SK-N-SH treated with all-trans-retinoic acid at 6 μM for 48 hours (cell line): ENCODE data around the gene CBX5.

Experiments used
- ATAC-seq: fragments of 200-7000 bp; cut with Tn5 transposase; 3 replicates; pipeline ENCODE4 v1.9.1; 2020; ENCODE audit warnings: mild to moderate bottlenecking, moderate library complexity
- BACH2 ChIP-seq: fragments of 250-450 bp; sonication (Bioruptor Pico); IDR thresholded peaks from 2 replicates; pipeline ENCODE4 v1.9.0; 2021; ENCODE audit warnings: mild to moderate bottlenecking, borderline replicate concordance
- GLIS3 ChIP-seq: fragments of 250-450 bp; sonication (Bioruptor Pico); IDR thresholded peaks from 2 replicates; pipeline ENCODE4 v1.5.0; 2020; ENCODE audit warnings: mild to moderate bottlenecking, moderate library complexity
- ISL1 ChIP-seq: fragments of 250-450 bp; sonication (Bioruptor Pico); IDR thresholded peaks from 2 replicates; pipeline ENCODE4 v2.1.2; 2022; ENCODE audit warnings: mild to moderate bottlenecking, moderate library complexity
- PPARA ChIP-seq: fragments of 250-450 bp; sonication (Bioruptor Pico); IDR thresholded peaks from 2 replicates; pipeline ENCODE4 v1.5.0; 2020; ENCODE audit warnings: mild to moderate bottlenecking, borderline replicate concordance
- SNAI2 ChIP-seq: fragments of 250-450 bp; sonication (Bioruptor Pico); IDR thresholded peaks from 2 replicates; pipeline ENCODE4 v1.5.0; 2020; ENCODE audit warnings: mild to moderate bottlenecking, moderate library complexity
- TCF4 ChIP-seq: fragments of 250-450 bp; sonication (Bioruptor Pico); IDR thresholded peaks from 2 replicates; pipeline ENCODE4 v1.8.0; 2021; ENCODE audit warnings: mild to moderate bottlenecking, moderate library complexity, borderline replicate concordance
- ZC3H10 ChIP-seq: fragments of 250-450 bp; sonication (Bioruptor Pico); IDR thresholded peaks from 2 replicates; pipeline ENCODE4 v1.5.1; 2021; ENCODE audit warnings: mild to moderate bottlenecking, moderate library complexity
- ZFP3 ChIP-seq: fragments of 250-450 bp; sonication (Bioruptor Pico); IDR thresholded peaks from 2 replicates; pipeline ENCODE4 v1.5.0; 2020; ENCODE audit warnings: mild to moderate bottlenecking, moderate library complexity
- ZFP30 ChIP-seq: fragments of 450-650 bp; formaldehyde crosslinking; IDR thresholded peaks from 2 replicates; pipeline ENCODE4 v1.5.0; 2022; ENCODE audit warnings: mild to moderate bottlenecking, moderate library complexity
- ZNF565 ChIP-seq: fragments of 450-650 bp; formaldehyde crosslinking; conservative IDR thresholded peaks from 2 replicates; pipeline ENCODE4 v1.5.0; 2020; ENCODE audit warnings: low read depth, mild to moderate bottlenecking, moderate library complexity
- TF ChIP-seq, protein P1 (sequence below): fragments of 250-450 bp; sonication (Bioruptor Pico); IDR thresholded peaks from 2 replicates; pipeline ENCODE4 v1.8.0; 2020; ENCODE audit warnings: mild to moderate bottlenecking, moderate library complexity, borderline replicate concordance
- TF ChIP-seq, protein P2 (sequence below): fragments of 250-450 bp; sonication (Bioruptor Pico); IDR thresholded peaks from 2 replicates; pipeline ENCODE4 v1.5.1; 2020; ENCODE audit warnings: low read depth, mild to moderate bottlenecking, moderate library complexity
- TF ChIP-seq, protein P3 (sequence below): fragments of 250-450 bp; sonication (Bioruptor Pico); IDR thresholded peaks from 2 replicates; pipeline ENCODE4 v1.5.0; 2020; ENCODE audit warnings: mild to moderate bottlenecking, moderate library complexity
- TF ChIP-seq, protein P4 (sequence below): fragments of 250-450 bp; sonication (Bioruptor Pico); IDR thresholded peaks from 2 replicates; pipeline ENCODE4 v1.8.0; 2021; ENCODE audit warnings: low read depth, mild to moderate bottlenecking, moderate library complexity, borderline replicate concordance
- TF ChIP-seq, protein P5 (sequence below): fragments of 250-450 bp; sonication (Bioruptor Pico); IDR thresholded peaks from 2 replicates; pipeline ENCODE4 v1.5.1; 2021; ENCODE audit warnings: mild to moderate bottlenecking, moderate library complexity

CBX5 gene

DNA sequence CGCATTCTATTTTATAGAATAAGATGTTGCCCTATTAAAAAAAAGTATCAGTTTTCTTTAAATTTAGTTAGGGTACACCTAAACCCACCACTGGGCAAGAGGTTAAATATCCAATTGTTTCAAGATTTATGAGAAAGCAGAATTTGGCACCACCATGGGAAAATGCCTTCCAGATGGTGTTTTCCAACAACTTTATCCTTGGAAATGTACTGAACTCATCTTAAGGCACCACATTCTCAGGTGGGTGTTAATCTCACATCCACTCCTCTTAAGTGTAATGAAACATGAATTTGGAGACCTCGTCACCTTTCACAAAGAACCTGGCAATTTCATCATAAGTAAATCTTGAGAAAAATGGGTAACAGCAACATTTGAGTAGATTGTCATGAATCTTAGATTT is 13.1 kb downstream of the CBX5 start (continued):
- TF ChIP-seq, protein P1, sequence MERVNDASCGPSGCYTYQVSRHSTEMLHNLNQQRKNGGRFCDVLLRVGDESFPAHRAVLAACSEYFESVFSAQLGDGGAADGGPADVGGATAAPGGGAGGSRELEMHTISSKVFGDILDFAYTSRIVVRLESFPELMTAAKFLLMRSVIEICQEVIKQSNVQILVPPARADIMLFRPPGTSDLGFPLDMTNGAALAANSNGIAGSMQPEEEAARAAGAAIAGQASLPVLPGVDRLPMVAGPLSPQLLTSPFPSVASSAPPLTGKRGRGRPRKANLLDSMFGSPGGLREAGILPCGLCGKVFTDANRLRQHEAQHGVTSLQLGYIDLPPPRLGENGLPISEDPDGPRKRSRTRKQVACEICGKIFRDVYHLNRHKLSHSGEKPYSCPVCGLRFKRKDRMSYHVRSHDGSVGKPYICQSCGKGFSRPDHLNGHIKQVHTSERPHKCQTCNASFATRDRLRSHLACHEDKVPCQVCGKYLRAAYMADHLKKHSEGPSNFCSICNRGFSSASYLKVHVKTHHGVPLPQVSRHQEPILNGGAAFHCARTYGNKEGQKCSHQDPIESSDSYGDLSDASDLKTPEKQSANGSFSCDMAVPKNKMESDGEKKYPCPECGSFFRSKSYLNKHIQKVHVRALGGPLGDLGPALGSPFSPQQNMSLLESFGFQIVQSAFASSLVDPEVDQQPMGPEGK: no peak
- TF ChIP-seq PPARA (no peak), ISL1 (CRISPR knock-in tag) (no peak)
- TF ChIP-seq, all 23 proteins: peak for 0

DNA sequence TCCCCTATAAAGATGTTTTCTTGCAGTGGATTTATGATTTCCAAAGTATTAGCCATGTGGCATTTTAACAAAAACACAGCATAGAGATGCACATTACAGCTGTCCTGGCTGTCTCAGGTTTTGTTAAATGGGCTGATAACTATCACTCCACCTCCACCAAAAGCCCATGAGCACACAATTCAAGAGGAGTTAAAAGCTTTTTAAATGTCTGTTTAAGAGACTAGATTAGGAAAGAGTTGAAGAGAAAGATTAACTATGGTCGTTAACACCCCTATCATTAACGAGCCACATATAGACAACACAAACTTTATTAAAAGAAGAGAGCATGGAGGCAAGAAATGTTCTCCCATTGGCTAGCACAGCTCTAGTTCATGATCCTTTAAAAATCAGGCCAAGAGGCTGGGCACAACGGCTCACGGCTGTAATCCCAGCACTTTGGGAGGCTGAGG is 14.5 kb downstream of the CBX5 start:
- no peak for ATAC-seq
- no peak for TF ChIP-seq ZFP30 (CRISPR knock-in tag)
- TF ChIP-seq, protein P1: no peak
- TF ChIP-seq, protein P2, sequence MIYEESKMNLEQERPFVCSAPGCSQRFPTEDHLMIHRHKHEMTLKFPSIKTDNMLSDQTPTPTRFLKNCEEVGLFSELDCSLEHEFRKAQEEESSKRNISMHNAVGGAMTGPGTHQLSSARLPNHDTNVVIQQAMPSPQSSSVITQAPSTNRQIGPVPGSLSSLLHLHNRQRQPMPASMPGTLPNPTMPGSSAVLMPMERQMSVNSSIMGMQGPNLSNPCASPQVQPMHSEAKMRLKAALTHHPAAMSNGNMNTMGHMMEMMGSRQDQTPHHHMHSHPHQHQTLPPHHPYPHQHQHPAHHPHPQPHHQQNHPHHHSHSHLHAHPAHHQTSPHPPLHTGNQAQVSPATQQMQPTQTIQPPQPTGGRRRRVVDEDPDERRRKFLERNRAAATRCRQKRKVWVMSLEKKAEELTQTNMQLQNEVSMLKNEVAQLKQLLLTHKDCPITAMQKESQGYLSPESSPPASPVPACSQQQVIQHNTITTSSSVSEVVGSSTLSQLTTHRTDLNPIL (CRISPR knock-in tag): no peak
- TF ChIP-seq, protein P3, sequence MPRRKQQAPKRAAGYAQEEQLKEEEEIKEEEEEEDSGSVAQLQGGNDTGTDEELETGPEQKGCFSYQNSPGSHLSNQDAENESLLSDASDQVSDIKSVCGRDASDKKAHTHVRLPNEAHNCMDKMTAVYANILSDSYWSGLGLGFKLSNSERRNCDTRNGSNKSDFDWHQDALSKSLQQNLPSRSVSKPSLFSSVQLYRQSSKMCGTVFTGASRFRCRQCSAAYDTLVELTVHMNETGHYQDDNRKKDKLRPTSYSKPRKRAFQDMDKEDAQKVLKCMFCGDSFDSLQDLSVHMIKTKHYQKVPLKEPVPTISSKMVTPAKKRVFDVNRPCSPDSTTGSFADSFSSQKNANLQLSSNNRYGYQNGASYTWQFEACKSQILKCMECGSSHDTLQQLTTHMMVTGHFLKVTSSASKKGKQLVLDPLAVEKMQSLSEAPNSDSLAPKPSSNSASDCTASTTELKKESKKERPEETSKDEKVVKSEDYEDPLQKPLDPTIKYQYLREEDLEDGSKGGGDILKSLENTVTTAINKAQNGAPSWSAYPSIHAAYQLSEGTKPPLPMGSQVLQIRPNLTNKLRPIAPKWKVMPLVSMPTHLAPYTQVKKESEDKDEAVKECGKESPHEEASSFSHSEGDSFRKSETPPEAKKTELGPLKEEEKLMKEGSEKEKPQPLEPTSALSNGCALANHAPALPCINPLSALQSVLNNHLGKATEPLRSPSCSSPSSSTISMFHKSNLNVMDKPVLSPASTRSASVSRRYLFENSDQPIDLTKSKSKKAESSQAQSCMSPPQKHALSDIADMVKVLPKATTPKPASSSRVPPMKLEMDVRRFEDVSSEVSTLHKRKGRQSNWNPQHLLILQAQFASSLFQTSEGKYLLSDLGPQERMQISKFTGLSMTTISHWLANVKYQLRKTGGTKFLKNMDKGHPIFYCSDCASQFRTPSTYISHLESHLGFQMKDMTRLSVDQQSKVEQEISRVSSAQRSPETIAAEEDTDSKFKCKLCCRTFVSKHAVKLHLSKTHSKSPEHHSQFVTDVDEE: 0 out of 2 replicates have a peak, but pooled peaks have one; percentile 39
- peak; percentile 44; the same call in 1 of the 2 replicates for TF ChIP-seq ISL1 (CRISPR knock-in tag)
- TF ChIP-seq GLIS3 (CRISPR knock-in tag): no peak
- peak; percentile 45; the same call in 1 of the 2 replicates for TF ChIP-seq TCF4 (CRISPR knock-in tag)

DNA sequence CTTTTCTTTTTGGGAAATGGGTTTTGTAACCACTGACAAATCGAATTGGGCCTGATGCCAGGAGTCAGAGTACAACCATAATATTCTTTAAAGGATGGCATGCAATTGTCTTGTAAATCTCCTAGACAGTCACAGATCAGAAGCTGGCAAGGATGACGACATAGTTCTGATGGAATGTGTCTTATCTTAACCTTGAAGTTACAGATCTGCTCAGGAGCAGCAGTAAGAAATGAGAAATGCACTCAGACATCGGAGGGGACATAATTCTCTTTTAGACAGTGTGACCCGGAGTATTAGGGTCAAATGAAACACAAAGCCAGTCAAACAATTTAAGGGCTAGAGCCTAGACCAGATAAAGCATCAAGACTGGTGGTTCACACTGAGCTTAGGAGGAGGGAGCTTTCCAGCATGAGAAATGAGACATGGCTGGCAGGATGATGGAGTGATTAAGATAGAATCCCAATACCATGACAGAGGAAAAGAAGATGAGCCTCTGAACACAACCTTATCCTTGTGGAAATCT is 17.5 kb downstream of the CBX5 start:
- TF ChIP-seq, protein P3: peak; percentile 73; the same call in 1 of the 2 replicates
- TF ChIP-seq ZFP3 (CRISPR knock-in tag): 0 out of 2 replicates have a peak, but pooled peaks have one; percentile 20
- peak; percentile 66; the same call in 1 of the 2 replicates for TF ChIP-seq SNAI2 (CRISPR knock-in tag)
- TF ChIP-seq ZFP30 (CRISPR knock-in tag): 0 out of 2 replicates have a peak, but pooled peaks have one; percentile 24
- TF ChIP-seq, protein P2 (CRISPR knock-in tag): peak; percentile 91
- peak; percentile 97 for TF ChIP-seq ISL1 (CRISPR knock-in tag)
- TF ChIP-seq ZNF565 (CRISPR knock-in tag): no peak
- TF ChIP-seq BACH2 (CRISPR knock-in tag): no peak
- ATAC-seq: peak; percentile 63

DNA sequence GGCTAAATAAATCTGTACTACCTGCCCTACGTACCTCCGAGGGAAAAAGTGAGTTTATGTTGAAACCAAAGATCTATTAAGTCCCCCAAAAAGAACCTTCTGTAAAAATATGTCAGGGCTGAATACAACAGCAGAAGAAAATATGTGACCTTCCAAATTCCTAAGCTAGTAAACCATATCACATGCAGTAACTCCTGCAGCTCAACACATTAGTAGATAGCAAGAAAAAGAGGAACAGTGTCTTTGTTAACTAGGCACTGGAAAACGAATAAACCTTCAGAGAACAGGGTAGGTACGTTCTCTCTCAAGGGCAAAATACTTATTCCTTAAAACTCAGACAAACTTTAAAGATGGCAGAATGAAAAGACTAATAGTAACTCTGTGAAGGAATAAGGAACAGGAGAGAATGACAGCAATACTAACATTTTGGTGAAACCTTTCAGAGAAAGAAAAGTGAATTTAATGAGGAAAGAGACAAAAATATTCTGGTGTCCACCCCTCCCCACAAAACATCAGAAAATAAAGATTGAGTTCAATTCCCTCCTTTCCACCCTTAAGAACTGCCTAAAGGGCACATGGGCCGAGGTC is 18.0 kb downstream of the CBX5 start:
- ATAC-seq: no peak
- TF ChIP-seq SNAI2 (CRISPR knock-in tag) (no peak), ZC3H10 (CRISPR knock-in tag) (no peak), ZFP3 (CRISPR knock-in tag) (no peak), ISL1 (CRISPR knock-in tag) (no peak), TCF4 (CRISPR knock-in tag) (no peak), ZFP30 (CRISPR knock-in tag) (no peak)
- TF ChIP-seq, protein P4, sequence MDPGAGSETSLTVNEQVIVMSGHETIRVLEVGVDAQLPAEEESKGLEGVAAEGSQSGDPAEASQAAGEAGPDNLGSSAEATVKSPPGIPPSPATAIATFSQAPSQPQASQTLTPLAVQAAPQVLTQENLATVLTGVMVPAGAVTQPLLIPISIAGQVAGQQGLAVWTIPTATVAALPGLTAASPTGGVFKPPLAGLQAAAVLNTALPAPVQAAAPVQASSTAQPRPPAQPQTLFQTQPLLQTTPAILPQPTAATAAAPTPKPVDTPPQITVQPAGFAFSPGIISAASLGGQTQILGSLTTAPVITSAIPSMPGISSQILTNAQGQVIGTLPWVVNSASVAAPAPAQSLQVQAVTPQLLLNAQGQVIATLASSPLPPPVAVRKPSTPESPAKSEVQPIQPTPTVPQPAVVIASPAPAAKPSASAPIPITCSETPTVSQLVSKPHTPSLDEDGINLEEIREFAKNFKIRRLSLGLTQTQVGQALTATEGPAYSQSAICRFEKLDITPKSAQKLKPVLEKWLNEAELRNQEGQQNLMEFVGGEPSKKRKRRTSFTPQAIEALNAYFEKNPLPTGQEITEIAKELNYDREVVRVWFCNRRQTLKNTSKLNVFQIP (CRISPR knock-in tag): no peak
- TF ChIP-seq, protein P5, sequence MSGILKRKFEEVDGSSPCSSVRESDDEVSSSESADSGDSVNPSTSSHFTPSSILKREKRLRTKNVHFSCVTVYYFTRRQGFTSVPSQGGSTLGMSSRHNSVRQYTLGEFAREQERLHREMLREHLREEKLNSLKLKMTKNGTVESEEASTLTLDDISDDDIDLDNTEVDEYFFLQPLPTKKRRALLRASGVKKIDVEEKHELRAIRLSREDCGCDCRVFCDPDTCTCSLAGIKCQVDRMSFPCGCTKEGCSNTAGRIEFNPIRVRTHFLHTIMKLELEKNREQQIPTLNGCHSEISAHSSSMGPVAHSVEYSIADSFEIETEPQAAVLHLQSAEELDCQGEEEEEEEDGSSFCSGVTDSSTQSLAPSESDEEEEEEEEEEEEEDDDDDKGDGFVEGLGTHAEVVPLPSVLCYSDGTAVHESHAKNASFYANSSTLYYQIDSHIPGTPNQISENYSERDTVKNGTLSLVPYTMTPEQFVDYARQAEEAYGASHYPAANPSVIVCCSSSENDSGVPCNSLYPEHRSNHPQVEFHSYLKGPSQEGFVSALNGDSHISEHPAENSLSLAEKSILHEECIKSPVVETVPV (CRISPR knock-in tag): no peak
- TF ChIP-seq, protein P2 (CRISPR knock-in tag): no peak
